ENCODE results near the gene HLA-DRA. TPM values are rescaled to one million over a fixed set of nuclear protein-coding genes. Genes with fewer than 3 reads are reported as not detected.
A peak's percentile ranks its signal among the peaks of the same experiment; 100 is the strongest.
"Not testable (repeated sequence)": the region's sequence is repeated elsewhere in the genome, so short reads cannot be mapped to it uniquely, and the experiment has no call there.

Gene HLA-DRA
- polyA plus RNA-seq, 2 donors, result 25.7 to 132 TPM

- H3K36me3 ChIP-seq (ENCODE audit: control insufficient read depth in 2 of 2, insufficient read depth in 2 of 2, low read length in 1 of 2), result no peaks in the 10 kb centered on the region
- H3K4me1 ChIP-seq (ENCODE audit: control insufficient read depth in 2 of 2, insufficient read depth in 2 of 2, low read length in 1 of 2), result peaks cover 0 to 2% of the 10 kb centered on the region in 2 donors
- H3K4me3 ChIP-seq (ENCODE audit: low read depth in 1 of 2, low read length in 2 of 2), result no peak overlapping the region
- no peaks in the 10 kb centered on the region for H3K27me3 ChIP-seq (ENCODE audit: control insufficient read depth in 1 of 2, insufficient read depth in 2 of 2, low read length in 2 of 2)
- 29 to 38% methylated on average over 3 of the region's 3 CpGs for WGBS, 2 donors
- peaks cover 0 to 3% of the 10 kb centered on the region in 2 donors for H3K9me3 ChIP-seq (ENCODE audit: control insufficient read depth in 2 of 2, insufficient read depth in 1 of 2, low read depth in 1 of 2, low read length in 1 of 2)
- H3K27ac ChIP-seq (ENCODE audit: low read depth in 2 of 2, low read length in 1 of 2), result no peak overlapping the region
Measured at GRCh38 chr6:32462609-32463008, 22.9 kb downstream of the HLA-DRA start.

GRCh38 chr6:32467743-32468503, 28.2 kb downstream of the HLA-DRA start:
- H3K36me3 ChIP-seq (ENCODE audit: control insufficient read depth in 2 of 2, insufficient read depth in 2 of 2, low read length in 1 of 2); H3K4me1 ChIP-seq (ENCODE audit: control insufficient read depth in 2 of 2, insufficient read depth in 2 of 2, low read length in 1 of 2); H3K9me3 ChIP-seq (ENCODE audit: control insufficient read depth in 2 of 2, insufficient read depth in 1 of 2, low read depth in 1 of 2, low read length in 1 of 2); H3K4me3 ChIP-seq (ENCODE audit: low read depth in 1 of 2, low read length in 2 of 2); H3K27me3 ChIP-seq (ENCODE audit: control insufficient read depth in 1 of 2, insufficient read depth in 2 of 2, low read length in 2 of 2); H3K27ac ChIP-seq (ENCODE audit: low read depth in 2 of 2, low read length in 1 of 2): not testable (repeated sequence)
- 62 to 64% methylated on average over 4 to 5 of the region's 5 CpGs for WGBS, 2 donors

GRCh38 chr6:32472781-32473375, 33.2 kb downstream of the HLA-DRA start:
- Histone ChIP-seq H3K27ac (ENCODE audit: low read depth in 2 of 2, low read length in 1 of 2) (peak overlapping the region in 1 of 2 donors; percentile 42), H3K27me3 (ENCODE audit: control insufficient read depth in 1 of 2, insufficient read depth in 2 of 2, low read length in 2 of 2) (no peaks in the 10 kb centered on the region), H3K4me1 (ENCODE audit: control insufficient read depth in 2 of 2, insufficient read depth in 2 of 2, low read length in 1 of 2) (peaks cover 0 to 2% of the 10 kb centered on the region in 2 donors), H3K9me3 (ENCODE audit: control insufficient read depth in 2 of 2, insufficient read depth in 1 of 2, low read depth in 1 of 2, low read length in 1 of 2) (no peaks in the 10 kb centered on the region), H3K4me3 (ENCODE audit: low read depth in 1 of 2, low read length in 2 of 2) (no peak overlapping the region), H3K36me3 (ENCODE audit: control insufficient read depth in 2 of 2, insufficient read depth in 2 of 2, low read length in 1 of 2) (no peaks in the 10 kb centered on the region)
- 64 to 70% methylated on average over 5 of the region's 5 CpGs for WGBS, 2 donors

- H3K4me3 ChIP-seq (ENCODE audit: low read depth in 1 of 2, low read length in 2 of 2); H3K27me3 ChIP-seq (ENCODE audit: control insufficient read depth in 1 of 2, insufficient read depth in 2 of 2, low read length in 2 of 2); H3K4me1 ChIP-seq (ENCODE audit: control insufficient read depth in 2 of 2, insufficient read depth in 2 of 2, low read length in 1 of 2); H3K36me3 ChIP-seq (ENCODE audit: control insufficient read depth in 2 of 2, insufficient read depth in 2 of 2, low read length in 1 of 2); H3K9me3 ChIP-seq (ENCODE audit: control insufficient read depth in 2 of 2, insufficient read depth in 1 of 2, low read depth in 1 of 2, low read length in 1 of 2): not testable (repeated sequence)
- WGBS, 2 donors, result 52 to 54% methylated on average over 10 of the region's 10 CpGs
- H3K27ac ChIP-seq (ENCODE audit: low read depth in 2 of 2, low read length in 1 of 2), result peak overlapping the region in 1 of 2 donors; percentile 42
Measured at GRCh38 chr6:32473376-32474348, 34.0 kb downstream of the HLA-DRA start.

GRCh38 chr6:32475392-32476206, 35.9 kb downstream of the HLA-DRA start:
- no peak overlapping the region for H3K27ac ChIP-seq (ENCODE audit: low read depth in 2 of 2, low read length in 1 of 2)
- WGBS, 2 donors, result 84 to 85% methylated on average over 13 of the region's 13 CpGs

GRCh38 chr6:32483968-32484613, 44.4 kb downstream of the HLA-DRA start:
- no peak overlapping the region for H3K27ac ChIP-seq (ENCODE audit: low read depth in 2 of 2, low read length in 1 of 2)
- WGBS, 2 donors, result 74 to 76% methylated on average over 26 of the region's 26 CpGs
- H3K9me3 ChIP-seq (ENCODE audit: control insufficient read depth in 2 of 2, insufficient read depth in 1 of 2, low read depth in 1 of 2, low read length in 1 of 2), result no peaks in the 10 kb centered on the region
- H3K27me3 ChIP-seq (ENCODE audit: control insufficient read depth in 1 of 2, insufficient read depth in 2 of 2, low read length in 2 of 2), result no peaks in the 10 kb centered on the region
- H3K4me3 ChIP-seq (ENCODE audit: low read depth in 1 of 2, low read length in 2 of 2), result no peak overlapping the region
- peaks cover 0 to 3% of the 10 kb centered on the region in 2 donors for H3K4me1 ChIP-seq (ENCODE audit: control insufficient read depth in 2 of 2, insufficient read depth in 2 of 2, low read length in 1 of 2)
- H3K36me3 ChIP-seq (ENCODE audit: control insufficient read depth in 2 of 2, insufficient read depth in 2 of 2, low read length in 1 of 2), result no peaks in the 10 kb centered on the region

More at GRCh38 chr6:32475392-32476206, 35.9 kb downstream of the HLA-DRA start:
- Histone ChIP-seq H3K27me3 (ENCODE audit: control insufficient read depth in 1 of 2, insufficient read depth in 2 of 2, low read length in 2 of 2) (no peaks in the 10 kb centered on the region), H3K9me3 (ENCODE audit: control insufficient read depth in 2 of 2, insufficient read depth in 1 of 2, low read depth in 1 of 2, low read length in 1 of 2) (no peaks in the 10 kb centered on the region), H3K36me3 (ENCODE audit: control insufficient read depth in 2 of 2, insufficient read depth in 2 of 2, low read length in 1 of 2) (no peaks in the 10 kb centered on the region), H3K4me3 (ENCODE audit: low read depth in 1 of 2, low read length in 2 of 2) (no peak overlapping the region), H3K4me1 (ENCODE audit: control insufficient read depth in 2 of 2, insufficient read depth in 2 of 2, low read length in 1 of 2) (peaks cover 0 to 2% of the 10 kb centered on the region in 2 donors)

- Histone ChIP-seq H3K27me3 (ENCODE audit: control insufficient read depth in 1 of 2, insufficient read depth in 2 of 2, low read length in 2 of 2) (no peaks in the 10 kb centered on the region), H3K4me3 (ENCODE audit: low read depth in 1 of 2, low read length in 2 of 2) (no peak overlapping the region), H3K36me3 (ENCODE audit: control insufficient read depth in 2 of 2, insufficient read depth in 2 of 2, low read length in 1 of 2) (no peaks in the 10 kb centered on the region), H3K27ac (ENCODE audit: low read depth in 2 of 2, low read length in 1 of 2) (no peak overlapping the region), H3K4me1 (ENCODE audit: control insufficient read depth in 2 of 2, insufficient read depth in 2 of 2, low read length in 1 of 2) (peaks cover 0 to 3% of the 10 kb centered on the region in 2 donors), H3K9me3 (ENCODE audit: control insufficient read depth in 2 of 2, insufficient read depth in 1 of 2, low read depth in 1 of 2, low read length in 1 of 2) (no peaks in the 10 kb centered on the region)
- 66 to 76% methylated on average over 4 of the region's 4 CpGs for WGBS, 2 donors
Measured at GRCh38 chr6:32484614-32484998, 44.9 kb downstream of the HLA-DRA start.

GRCh38 chr6:32488083-32488482, 48.4 kb downstream of the HLA-DRA start:
- H3K27me3 ChIP-seq (ENCODE audit: control insufficient read depth in 1 of 2, insufficient read depth in 2 of 2, low read length in 2 of 2), result no peaks in the 10 kb centered on the region
- WGBS, 2 donors, result no CpG with 5 or more reads among the region's 1 CpG

More at GRCh38 chr6:32488083-32488482, 48.4 kb downstream of the HLA-DRA start:
- Histone ChIP-seq H3K36me3 (ENCODE audit: control insufficient read depth in 2 of 2, insufficient read depth in 2 of 2, low read length in 1 of 2) (no peaks in the 10 kb centered on the region), H3K27ac (ENCODE audit: low read depth in 2 of 2, low read length in 1 of 2) (no peak overlapping the region), H3K4me3 (ENCODE audit: low read depth in 1 of 2, low read length in 2 of 2) (no peak overlapping the region), H3K4me1 (ENCODE audit: control insufficient read depth in 2 of 2, insufficient read depth in 2 of 2, low read length in 1 of 2) (peaks cover 0 to 3% of the 10 kb centered on the region in 2 donors), H3K9me3 (ENCODE audit: control insufficient read depth in 2 of 2, insufficient read depth in 1 of 2, low read depth in 1 of 2, low read length in 1 of 2) (no peaks in the 10 kb centered on the region)

All from esophagus (tissue), 2 donors.